OCI-LY3 (cell line): Measurements from ENCODE around the gene MAGEC3.

ENCODE experiments used
- CTCF ChIP-seq: fragments of 200-600, 300-600 bp; sonication (generic); IDR thresholded peaks from 2 replicates; pipeline ENCODE4 v1.5.1; 2014; ENCODE audit warnings: antibody characterized with exemption, low read length, low read depth
- EZH2phosphoT487 ChIP-seq: fragments of 200-600 bp; shearing (Covaris generic); IDR thresholded peaks from 2 replicates; pipeline ENCODE4 v1.6.1; 2018; ENCODE audit warnings: antibody characterized with exemption, mixed run types, low read depth

GRCh38 chrX:141903400-141904155, 65.5 kb downstream of the MAGEC3 start, which contains the start of gene MAGEC1:
- TF ChIP-seq CTCF (no peak), EZH2phosphoT487 (no peak)
